GM23338 (cell line): ENCODE data around the gene ATG7. TPM values are rescaled to one million over a fixed set of nuclear protein-coding genes. Genes with fewer than 3 reads are reported as not detected.

Source experiments
- ATAC-seq: fragments of 200-7000 bp; cut with Tn5 transposase; 3 replicates; pipeline ENCODE4 v1.9.1; 2020
- DNase-seq: peaks from one replicate; pipeline ENCODE4 v3.0.0-alpha.2; 2015; ENCODE audit warnings: low spot score
- H2AFZ ChIP-seq: fragments of 200-600 bp; sonication (generic); 2 replicates; pipeline ENCODE4 v1.8.0; 2016; ENCODE audit warnings: antibody characterized with exemption, mild to moderate bottlenecking, moderate library complexity
- H3F3A ChIP-seq: fragments of 200-600 bp; sonication (generic); replicated peaks from 2 replicates; pipeline ENCODE4 v1.8.0; 2017; ENCODE audit warnings: antibody characterized with exemption, mixed run types, low read depth
- H3K27ac ChIP-seq: fragments of 200-600 bp; sonication (generic); 2 replicates; pipeline ENCODE4 v1.6.1; 2016; ENCODE audit warnings: low read depth
- H3K27me3 ChIP-seq: fragments of 200-600 bp; sonication (generic); 2 replicates; pipeline ENCODE4 v1.8.0; 2016; ENCODE audit warnings: mild to moderate bottlenecking, mixed run types, moderate library complexity; ENCODE audit not compliant: insufficient read depth
- H3K36me3 ChIP-seq: fragments of 200-600 bp; sonication (generic); 2 replicates; pipeline ENCODE4 v1.8.0; 2016; ENCODE audit warnings: mild to moderate bottlenecking; ENCODE audit not compliant: insufficient read depth
- H3K4me1 ChIP-seq: fragments of 200-600 bp; sonication (generic); 2 replicates; pipeline ENCODE4 v1.8.0; 2016; ENCODE audit warnings: mild to moderate bottlenecking, moderate library complexity; ENCODE audit not compliant: insufficient read depth
- H3K4me2 ChIP-seq: fragments of 200-600 bp; sonication (generic); 2 replicates; pipeline ENCODE4 v1.7.1; 2017; ENCODE audit warnings: mixed run types
- H3K4me3 ChIP-seq: fragments of 200-600 bp; sonication (generic); 2 replicates; pipeline ENCODE4 v1.6.1; 2016; ENCODE audit warnings: mixed run types
- H3K79me2 ChIP-seq: fragments of 200-600 bp; sonication (generic); replicated peaks from 2 replicates; pipeline ENCODE4 v1.8.0; 2017; ENCODE audit warnings: mild to moderate bottlenecking; ENCODE audit not compliant: insufficient read depth
- H3K9me2 ChIP-seq: fragments of 200-600 bp; sonication (generic); 2 replicates; pipeline ENCODE4 v1.8.0; 2017; ENCODE audit not compliant: insufficient read depth
- H4K20me1 ChIP-seq: fragments of 200-600 bp; sonication (generic); replicated peaks from 2 replicates; pipeline ENCODE4 v1.8.0; 2017; ENCODE audit warnings: mild to moderate bottlenecking; ENCODE audit not compliant: insufficient read depth
- H3K27ac Mint-ChIP-seq: 2 replicates; pipeline ENCODE4 v1.8.0; 2020; ENCODE audit warnings: inconsistent platforms, mild to moderate bottlenecking, moderate library complexity, mixed read lengths
- H3K27me3 Mint-ChIP-seq: 3 replicates; pipeline ENCODE4 v1.8.0; 2022; ENCODE audit warnings: low read depth, mild to moderate bottlenecking, moderate library complexity, mixed read lengths, inconsistent platforms; ENCODE audit not compliant: insufficient read depth, poor library complexity
- H3K36me3 Mint-ChIP-seq: 3 replicates; pipeline ENCODE4 v1.8.0; 2021; ENCODE audit warnings: low read depth, mild to moderate bottlenecking, inconsistent platforms, moderate library complexity, mixed read lengths
- H3K4me1 Mint-ChIP-seq: 3 replicates; pipeline ENCODE4 v1.8.0; 2020; ENCODE audit warnings: mild to moderate bottlenecking, inconsistent platforms, mixed read lengths
- H3K4me3 Mint-ChIP-seq: 3 replicates; pipeline ENCODE4 v1.8.0; 2021; ENCODE audit warnings: moderate library complexity, mild to moderate bottlenecking, inconsistent platforms, mixed read lengths
- H3K9me3 Mint-ChIP-seq: 3 replicates; pipeline ENCODE4 v1.8.0; 2020; ENCODE audit warnings: moderate library complexity, mild to moderate bottlenecking, inconsistent platforms, mixed read lengths
- CREB1 ChIP-seq: fragments of 250-450 bp; sonication (Bioruptor Pico); IDR thresholded peaks from 2 replicates; pipeline ENCODE4 v1.5.0; 2020; ENCODE audit warnings: low read depth, mild to moderate bottlenecking, moderate library complexity
- CTCF ChIP-seq, 2 experiments: fragments of 200-600 bp in 1 of 2; sonication (generic) in 1 of 2; conservative IDR thresholded peaks; 2 replicates each; pipeline versions ENCODE4 v1.5.1 to v1.6.1; 2016 to 2017; ENCODE audit warnings: antibody characterized with exemption in 2 of 2, low read depth in 2 of 2, mild to moderate bottlenecking in 2 of 2, moderate library complexity in 1 of 2
- EZH2 ChIP-seq: fragments of 200-600 bp; sonication (generic); IDR thresholded peaks from one replicate; pipeline ENCODE4 v1.8.0; 2017; ENCODE audit warnings: antibody characterized with exemption, mild to moderate bottlenecking, low read depth; ENCODE audit not compliant: unreplicated experiment
- EZH2phosphoT487 ChIP-seq: fragments of 200-600 bp; sonication (generic); IDR thresholded peaks from one replicate; pipeline ENCODE4 v1.8.1; 2018; ENCODE audit warnings: antibody characterized with exemption; ENCODE audit not compliant: unreplicated experiment
- JUNB ChIP-seq: IDR thresholded peaks from one replicate; pipeline ENCODE4 v1.6.1; 2016; ENCODE audit warnings: antibody characterized with exemption; ENCODE audit not compliant: unreplicated experiment
- NANOG ChIP-seq: IDR thresholded peaks from 2 replicates; pipeline ENCODE4 v1.6.1; 2016; ENCODE audit warnings: antibody characterized with exemption, borderline replicate concordance
- REST ChIP-seq: IDR thresholded peaks from one replicate; pipeline ENCODE4 v1.6.1; 2018; ENCODE audit warnings: antibody characterized with exemption; ENCODE audit not compliant: unreplicated experiment
- STAT1 ChIP-seq: IDR thresholded peaks from one replicate; pipeline ENCODE4 v1.6.1; 2016; ENCODE audit warnings: antibody characterized with exemption; ENCODE audit not compliant: unreplicated experiment
- ZNF114 ChIP-seq: fragments of 250-450 bp; sonication (Bioruptor Pico); IDR thresholded peaks from 2 replicates; pipeline ENCODE4 v1.5.0; 2020; ENCODE audit warnings: mild to moderate bottlenecking, moderate library complexity
- ZNF331 ChIP-seq: fragments of 250-450 bp; sonication (Bioruptor Pico); IDR thresholded peaks from 2 replicates; pipeline ENCODE4 v1.5.0; 2020; ENCODE audit warnings: low read depth, mild to moderate bottlenecking, moderate library complexity
- polyA plus RNA-seq: library from polyadenylated mRNA; unstranded; fragments of >200 nt; fragmentation: Nextera tagmentation; extraction: Ambion mirVana; gene quantifications from 2 replicates; pipeline ENCODE4 v1.2.1, GENCODE V29; 2016
- total RNA-seq: library from RNA; depleted of rRNA; stranded (reverse); fragments of >200 nt; shearing (Covaris generic); gene quantifications from 2 replicates; pipeline ENCODE4 v1.2.3, GENCODE V29; 2014

ATG7 gene
- total and polyA plus RNA-seq, 2 experiments from 2014 or later: 16.2 to 36.7 TPM

GRCh38 chr3:11239796-11240195 lies 32.4 kb upstream of the ATG7 start:
- Mint-ChIP-seq H3K27ac (no peak overlapping the region), H3K9me3 (no peaks in the 10 kb centered on the region; the same call in 2 of the 3 replicates), H3K36me3 (no peaks in the 10 kb centered on the region), H3K27me3 (no peaks in the 10 kb centered on the region), H3K4me1 (peaks cover 6% of the 10 kb centered on the region; the same call in 1 of the 3 replicates), H3K4me3 (no peak overlapping the region)
- Histone ChIP-seq H3K4me1 (no peaks in the 10 kb centered on the region; the same call in 1 of the 2 replicates), H3K9me2 (no peaks in the 10 kb centered on the region), H3K27ac (no peak overlapping the region), H3K4me3 (no peak overlapping the region), H3K79me2 (no peaks in the 10 kb centered on the region), H4K20me1 (no peaks in the 10 kb centered on the region), H2AFZ (no peak overlapping the region), H3K36me3 (no peaks in the 10 kb centered on the region), H3K27me3 (no peaks in the 10 kb centered on the region), H3K4me2 (no peak overlapping the region), H3F3A (no peaks in the 10 kb centered on the region)
- TF ChIP-seq REST (no peak), CTCF (conservative IDR thresholded peaks at IDR 0.05; ENCODE audit: low read depth in 2 of 2) (no peak), NANOG (no peak), CREB1 (CRISPR knock-in tag) (no peak), JUNB (no peak), EZH2 (no peak), ZNF114 (CRISPR knock-in tag) (no peak), STAT1 (no peak), EZH2phosphoT487 (no peak), ZNF331 (CRISPR knock-in tag) (no peak)
- DNase-seq (no peak), ATAC-seq (no peak)

GRCh38 chr3:11240496-11240895 lies 31.7 kb upstream of the ATG7 start:
- Histone ChIP-seq H2AFZ (no peak overlapping the region), H3K27me3 (no peaks in the 10 kb centered on the region), H3K4me1 (no peaks in the 10 kb centered on the region; the same call in 1 of the 2 replicates), H3K9me2 (no peaks in the 10 kb centered on the region), H3F3A (no peaks in the 10 kb centered on the region), H4K20me1 (no peaks in the 10 kb centered on the region), H3K79me2 (no peaks in the 10 kb centered on the region), H3K36me3 (no peaks in the 10 kb centered on the region), H3K4me2 (no peak overlapping the region), H3K4me3 (no peak overlapping the region), H3K27ac (no peak overlapping the region)
- ATAC-seq (no peak), DNase-seq (no peak)
- TF ChIP-seq STAT1: no peak
- Mint-ChIP-seq H3K4me1 (peaks cover 6% of the 10 kb centered on the region; the same call in 1 of the 3 replicates), H3K9me3 (no peaks in the 10 kb centered on the region), H3K4me3 (no peak overlapping the region), H3K36me3 (no peaks in the 10 kb centered on the region), H3K27me3 (no peaks in the 10 kb centered on the region), H3K27ac (no peak overlapping the region)
